Measurements from ENCODE around the gene TMEM178B.

DNA sequence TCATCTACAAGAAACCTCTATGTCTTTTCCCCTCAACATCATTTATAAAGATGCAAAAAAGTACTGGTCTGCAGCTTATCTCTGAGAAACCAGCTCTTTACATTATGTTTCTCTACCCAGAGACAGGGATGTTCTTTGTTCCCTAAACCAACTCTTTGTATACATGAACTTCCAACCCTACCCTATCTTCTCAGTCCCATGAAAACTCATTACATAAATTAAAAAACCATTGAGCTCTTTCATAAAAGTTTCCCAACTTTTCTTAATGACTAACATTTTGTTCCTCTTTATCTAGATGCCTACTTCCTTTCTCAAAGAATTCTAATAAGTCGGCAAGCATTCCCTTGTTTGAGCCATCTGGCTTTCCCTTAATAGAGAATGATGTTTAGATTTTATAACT, 284.5 kb downstream of the TMEM178B start:
- TF ChIP-seq, protein P1, sequence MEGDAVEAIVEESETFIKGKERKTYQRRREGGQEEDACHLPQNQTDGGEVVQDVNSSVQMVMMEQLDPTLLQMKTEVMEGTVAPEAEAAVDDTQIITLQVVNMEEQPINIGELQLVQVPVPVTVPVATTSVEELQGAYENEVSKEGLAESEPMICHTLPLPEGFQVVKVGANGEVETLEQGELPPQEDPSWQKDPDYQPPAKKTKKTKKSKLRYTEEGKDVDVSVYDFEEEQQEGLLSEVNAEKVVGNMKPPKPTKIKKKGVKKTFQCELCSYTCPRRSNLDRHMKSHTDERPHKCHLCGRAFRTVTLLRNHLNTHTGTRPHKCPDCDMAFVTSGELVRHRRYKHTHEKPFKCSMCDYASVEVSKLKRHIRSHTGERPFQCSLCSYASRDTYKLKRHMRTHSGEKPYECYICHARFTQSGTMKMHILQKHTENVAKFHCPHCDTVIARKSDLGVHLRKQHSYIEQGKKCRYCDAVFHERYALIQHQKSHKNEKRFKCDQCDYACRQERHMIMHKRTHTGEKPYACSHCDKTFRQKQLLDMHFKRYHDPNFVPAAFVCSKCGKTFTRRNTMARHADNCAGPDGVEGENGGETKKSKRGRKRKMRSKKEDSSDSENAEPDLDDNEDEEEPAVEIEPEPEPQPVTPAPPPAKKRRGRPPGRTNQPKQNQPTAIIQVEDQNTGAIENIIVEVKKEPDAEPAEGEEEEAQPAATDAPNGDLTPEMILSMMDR (IDR thresholded peaks at IDR 0.05 in 2 of 3, conservative IDR thresholded peaks at IDR 0.05 in 1 of 3; ENCODE audit: control insufficient read depth in 2 of 3, extremely low read depth in 1 of 3, insufficient read depth in 1 of 3, low read depth in 3 of 3, low read length in 3 of 3), result no peak
- TF ChIP-seq PAX5 (IDR thresholded peaks at IDR 0.05; ENCODE audit: borderline replicate concordance, low read depth, low read length) (no peak), YY1 (IDR thresholded peaks at IDR 0.05; ENCODE audit: low read depth, low read length) (no peak)

Data from GM12878 (cell line).